CD4-positive, alpha-beta T cell (primary cell): ENCODE results near the gene DBN1. TPM values are rescaled to one million over a fixed set of nuclear protein-coding genes. Genes with fewer than 3 reads are reported as not detected.

Experiments
- ATAC-seq: fragments of 200-7000 bp; cut with Tn5 transposase; one replicate; pipeline ENCODE4 v1.10.0; 2022; ENCODE audit warnings: mild to moderate bottlenecking; ENCODE audit not compliant: poor library complexity
- CTCF ChIA-PET: fragments of 350-600 bp; sonication (Branson Sonifier 250); formaldehyde crosslinking; loops from one replicate; lab custom pipeline; 2021; ENCODE audit warnings: antibody characterized with exemption, inconsistent platforms; lab: Charles Lee
- POLR2A ChIA-PET: fragments of 350-600 bp; sonication (Branson Sonifier 250); formaldehyde crosslinking; loops from one replicate; lab custom pipeline; 2021; ENCODE audit warnings: antibody characterized with exemption, inconsistent platforms; lab: Charles Lee
- DNase-seq, 14 experiments: peaks; one replicate each; pipeline ENCODE4 v3.0.0-alpha.2; 2013 to 2020; ENCODE audit warnings: mixed read lengths in 2 of 14
- H3K27ac ChIP-seq, 2 donors: one replicate each; pipeline versions ENCODE4 v1.5.1 to v1.7.0; 2013; ENCODE audit warnings: low read length in 2 of 2, low read depth in 1 of 2, mild to moderate bottlenecking in 1 of 2
- H3K27me3 ChIP-seq, 2 experiments: 1 replicate in 1 of 2; 2 replicates in 1 of 2; pipeline versions ENCODE4 v1.6.1 to v1.7.0; 2013; ENCODE audit warnings: low read length in 2 of 2, control low read depth in 1 of 2, mild to moderate bottlenecking in 1 of 2, moderate library complexity in 1 of 2; ENCODE audit not compliant: insufficient read depth in 2 of 2, control insufficient read depth in 1 of 2
- H3K36me3 ChIP-seq: one replicate; pipeline ENCODE4 v1.6.1; 2013; ENCODE audit warnings: low read length, control low read depth; ENCODE audit not compliant: insufficient read depth
- H3K4me1 ChIP-seq: one replicate; pipeline ENCODE4 v1.6.1; 2013; ENCODE audit warnings: low read length, control low read depth; ENCODE audit not compliant: insufficient read depth
- H3K4me3 ChIP-seq: one replicate; pipeline ENCODE4 v1.5.1; 2013; ENCODE audit warnings: mild to moderate bottlenecking, low read length, moderate library complexity
- H3K9me3 ChIP-seq, 2 experiments: 1 replicate in 1 of 2; 2 replicates in 1 of 2; pipeline versions ENCODE4 v1.6.1 to v1.7.0; 2013; ENCODE audit warnings: low read length in 2 of 2, mild to moderate bottlenecking in 2 of 2, control low read depth in 1 of 2, moderate library complexity in 1 of 2; ENCODE audit not compliant: control insufficient read depth in 1 of 2, insufficient read depth in 1 of 2
- H3K27ac Mint-ChIP-seq: one replicate; pipeline ENCODE4 v1.8.0; 2020; ENCODE audit warnings: mixed read lengths
- H3K27me3 Mint-ChIP-seq: one replicate; pipeline ENCODE4 v1.8.0; 2021; ENCODE audit warnings: mixed read lengths
- H3K36me3 Mint-ChIP-seq: one replicate; pipeline ENCODE4 v1.8.0; 2021; ENCODE audit warnings: low read depth, mixed read lengths
- H3K4me1 Mint-ChIP-seq: one replicate; pipeline ENCODE4 v1.8.0; 2021; ENCODE audit warnings: low read depth, mixed read lengths
- H3K4me3 Mint-ChIP-seq: one replicate; pipeline ENCODE4 v1.8.0; 2020; ENCODE audit warnings: mild to moderate bottlenecking, mixed read lengths
- H3K9me3 Mint-ChIP-seq: one replicate; pipeline ENCODE4 v1.8.0; 2020; ENCODE audit warnings: mixed read lengths
- CTCF ChIP-seq: fragments of 200-600 bp; IDR thresholded peaks from one replicate; pipeline ENCODE4 v1.8.0; 2022; ENCODE audit warnings: antibody characterized with exemption, mild to moderate bottlenecking
- intact Hi-C, 2 experiments: fragments of 100-400 bp; cut with DNase I in 1 of 2; cut with micrococcal nuclease in 1 of 2; formaldehyde crosslinking; loops; one replicate each; pipeline versions ENCODE4 v1.15.1 to v1.9.0; 2023 to 2025; cut with DNase I, micrococcal nuclease
- total RNA-seq, 174 experiments: library from RNA in 2 of 174; stranded (reverse) in 2 of 174; gene quantifications; one replicate each; pipeline ENCODE4 v1.2.3 and lab custom pipeline; 2021 to 2026

Gene DBN1
- total RNA-seq, 2 experiments from 2014 or later = 1.8 to 2.5 TPM

DNA sequence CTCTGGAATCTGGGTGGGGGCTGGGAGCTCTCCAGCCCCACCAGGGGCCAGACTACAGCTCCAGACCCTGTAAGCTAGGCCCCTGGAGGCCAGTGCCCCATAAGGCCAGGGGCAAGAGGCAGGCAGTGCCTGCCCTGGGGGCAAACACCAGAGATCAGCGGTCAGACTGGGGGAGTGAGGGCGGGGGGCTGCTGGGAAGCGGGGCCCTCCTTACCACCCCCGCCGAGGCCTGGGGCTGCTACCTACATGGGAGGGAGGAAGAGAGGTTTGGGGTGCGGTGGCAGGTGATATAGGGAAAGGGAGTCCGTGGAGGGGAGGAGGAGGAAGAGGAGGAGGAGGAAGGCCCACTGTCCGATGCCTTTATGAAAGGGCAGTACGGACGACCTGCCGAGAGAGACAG, 14.1 kb downstream of the DBN1 start:
- Mint-ChIP-seq H3K27ac (no peak overlapping the region), H3K36me3 (peaks cover 4% of the 10 kb centered on the region), H3K27me3 (no peaks in the 10 kb centered on the region), H3K4me1 (peaks cover 12% of the 10 kb centered on the region), H3K4me3 (no peak overlapping the region), H3K9me3 (no peaks in the 10 kb centered on the region)
- H3K27ac ChIP-seq = no peak overlapping the region
- no peak for TF ChIP-seq CTCF
- ATAC-seq (no peak), DNase-seq (no peak)
- peaks cover 37% of the 10 kb centered on the region for H3K4me1 ChIP-seq
- no peaks in the 10 kb centered on the region for H3K36me3 ChIP-seq
- POLR2A ChIA-PET = no interaction called here
- CTCF ChIA-PET = interaction anchor here (1.4 to 16.6 kb wide), 3 partner anchors 54 to 68 kb away, joined by 3 to 352 read pairs (median 115); partner anchors contain the start of genes F12 and PFN3
- no peaks in the 10 kb centered on the region for H3K27me3 ChIP-seq
- H3K9me3 ChIP-seq = no peaks in the 10 kb centered on the region
- H3K4me3 ChIP-seq = no peak overlapping the region
- intact Hi-C loops = loop anchor here in 1 of 2 experiments (5.0 kb wide), 1 partner anchor 142 kb away; no protein-coding TSS in a partner anchor

DNA sequence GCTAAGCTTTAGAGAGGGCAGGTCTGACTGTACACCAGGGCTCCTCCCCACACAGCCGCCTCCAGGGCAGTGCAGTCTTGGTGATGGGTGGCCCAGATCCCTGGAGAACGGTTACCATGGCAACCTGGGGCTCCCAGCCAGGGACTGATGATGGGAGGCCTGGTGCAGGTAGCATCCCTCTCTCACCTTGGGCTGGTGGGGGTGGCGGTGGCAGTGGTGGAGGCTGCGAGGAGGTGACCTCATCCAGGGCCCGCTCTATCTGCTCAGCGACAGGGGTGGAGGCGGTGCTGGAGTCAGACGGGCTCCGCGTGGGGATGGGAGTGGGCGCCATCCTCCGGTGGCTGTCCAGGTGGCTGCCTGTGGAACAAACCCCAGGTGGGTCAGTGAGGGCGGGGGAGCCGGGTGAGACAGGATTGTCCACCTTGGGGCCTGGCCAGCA, 14.5 kb downstream of the DBN1 start:
- intact Hi-C loops = loop anchor here in 1 of 2 experiments (5.0 kb wide), 1 partner anchor 142 kb away; no protein-coding TSS in a partner anchor
- Mint-ChIP-seq H3K9me3 (no peaks in the 10 kb centered on the region), H3K36me3 (peaks cover 6% of the 10 kb centered on the region), H3K27ac (no peak overlapping the region), H3K27me3 (no peaks in the 10 kb centered on the region), H3K4me3 (no peak overlapping the region), H3K4me1 (peaks cover 15% of the 10 kb centered on the region)
- Histone ChIP-seq H3K27me3 (no peaks in the 10 kb centered on the region), H3K27ac (no peak overlapping the region), H3K9me3 (no peaks in the 10 kb centered on the region), H3K4me3 (no peak overlapping the region), H3K36me3 (no peaks in the 10 kb centered on the region), H3K4me1 (peaks cover 41% of the 10 kb centered on the region)
- TF ChIP-seq CTCF = no peak
- no peak for ATAC-seq
- CTCF ChIA-PET = interaction anchor here (8.0 to 16.6 kb wide), 2 partner anchors 54 to 67 kb away, joined by 115 to 352 read pairs; partner anchors contain the start of genes F12 and PFN3
- DNase-seq = peak in 1 of 14 experiments; percentile 49
- POLR2A ChIA-PET = no interaction called here

GRCh38 chr5:177457852-177458681, 15.4 kb downstream of the DBN1 start:
- no peak for TF ChIP-seq CTCF
- POLR2A ChIA-PET = interaction anchor here (1.1 to 1.2 kb wide), 2 partner anchors 39 to 68 kb away, joined by 3 to 4 read pairs; partner anchors contain the start of gene PDLIM7
- intact Hi-C loops = loop anchor here (1.0 to 5.0 kb wide), 4 partner anchors 39 to 147 kb away; partner anchors contain the start of genes MXD3 (in 1 of the 2) and PDLIM7 (in 1 of the 2)
- H3K9me3 Mint-ChIP-seq = no peaks in the 10 kb centered on the region
- Histone ChIP-seq H3K9me3 (no peaks in the 10 kb centered on the region), H3K4me3 (no peak overlapping the region), H3K27me3 (no peaks in the 10 kb centered on the region), H3K4me1 (peaks cover 49% of the 10 kb centered on the region), H3K36me3 (no peaks in the 10 kb centered on the region), H3K27ac (no peak overlapping the region)
- H3K4me3 Mint-ChIP-seq = no peak overlapping the region
- peaks cover 22% of the 10 kb centered on the region for H3K4me1 Mint-ChIP-seq
- CTCF ChIA-PET = interaction anchor here (1.0 to 16.6 kb wide), 7 partner anchors 7 to 149 kb away, joined by 3 to 352 read pairs (median 4); partner anchors contain the start of genes F12, GRK6 and PFN3
- no peaks in the 10 kb centered on the region for H3K27me3 Mint-ChIP-seq
- peak in 1 of 14 experiments; percentile 44 for DNase-seq
- H3K36me3 Mint-ChIP-seq = peaks cover 8% of the 10 kb centered on the region
- no peak overlapping the region for H3K27ac Mint-ChIP-seq
- ATAC-seq = no peak
